ENCODE results near the gene PPIL1.
"Not testable (repeated sequence)": the region's sequence is repeated elsewhere in the genome, so short reads cannot be mapped to it uniquely, and the experiment has no call there.

Gene PPIL1

GRCh38 chr6:36813047-36813446, 61.6 kb downstream of the PPIL1 start:
- DNase-seq = not testable (repeated sequence)

- DNase-seq = no peak
Measured at GRCh38 chr6:36809941-36810803, 64.4 kb downstream of the PPIL1 start.

- no peak for DNase-seq
Measured at GRCh38 chr6:36809156-36809555, 65.4 kb downstream of the PPIL1 start.

- DNase-seq = no peak
Measured at GRCh38 chr6:36808634-36809033, 66.0 kb downstream of the PPIL1 start.

GRCh38 chr6:36807750-36808149, 66.9 kb downstream of the PPIL1 start:
- DNase-seq = no peak

- DNase-seq = no peak
Measured at GRCh38 chr6:36807143-36807542, 67.5 kb downstream of the PPIL1 start.

GRCh38 chr6:36805917-36806316, 68.7 kb downstream of the PPIL1 start:
- no peak for DNase-seq

- no peak for DNase-seq
Measured at GRCh38 chr6:36805096-36805797, 69.4 kb downstream of the PPIL1 start.

Measured in hematopoietic multipotent progenitor cell treated with erythropoietin and hydrocortisone succinate and interleukin-3 and kit ligand, for 4 days (in vitro differentiated cells).